HL-60 (cell line): ENCODE results near the gene DNAH10.

Experiments used
- CTCF ChIP-seq: IDR thresholded peaks from one replicate; pipeline ENCODE4 v1.5.1; 2011; ENCODE audit warnings: low read length, control low read depth, inconsistent platforms; ENCODE audit not compliant: insufficient read depth
- POLR2AphosphoS5 ChIP-seq: IDR thresholded peaks from 2 replicates; pipeline ENCODE4 v1.6.1; 2012; ENCODE audit warnings: low read depth

- TF ChIP-seq CTCF (no peak), POLR2AphosphoS5 (no peak)
Observed at GRCh38 chr12:123886258-123886657, 124.2 kb downstream of the DNAH10 start.
